ENCODE data around the gene TRIM52. TPM values are rescaled to one million over a fixed set of nuclear protein-coding genes. Genes with fewer than 3 reads are reported as not detected.

Gene TRIM52
- total RNA-seq, 2 donors from 2014 or later = 13.1 to 15.9 TPM

DNA sequence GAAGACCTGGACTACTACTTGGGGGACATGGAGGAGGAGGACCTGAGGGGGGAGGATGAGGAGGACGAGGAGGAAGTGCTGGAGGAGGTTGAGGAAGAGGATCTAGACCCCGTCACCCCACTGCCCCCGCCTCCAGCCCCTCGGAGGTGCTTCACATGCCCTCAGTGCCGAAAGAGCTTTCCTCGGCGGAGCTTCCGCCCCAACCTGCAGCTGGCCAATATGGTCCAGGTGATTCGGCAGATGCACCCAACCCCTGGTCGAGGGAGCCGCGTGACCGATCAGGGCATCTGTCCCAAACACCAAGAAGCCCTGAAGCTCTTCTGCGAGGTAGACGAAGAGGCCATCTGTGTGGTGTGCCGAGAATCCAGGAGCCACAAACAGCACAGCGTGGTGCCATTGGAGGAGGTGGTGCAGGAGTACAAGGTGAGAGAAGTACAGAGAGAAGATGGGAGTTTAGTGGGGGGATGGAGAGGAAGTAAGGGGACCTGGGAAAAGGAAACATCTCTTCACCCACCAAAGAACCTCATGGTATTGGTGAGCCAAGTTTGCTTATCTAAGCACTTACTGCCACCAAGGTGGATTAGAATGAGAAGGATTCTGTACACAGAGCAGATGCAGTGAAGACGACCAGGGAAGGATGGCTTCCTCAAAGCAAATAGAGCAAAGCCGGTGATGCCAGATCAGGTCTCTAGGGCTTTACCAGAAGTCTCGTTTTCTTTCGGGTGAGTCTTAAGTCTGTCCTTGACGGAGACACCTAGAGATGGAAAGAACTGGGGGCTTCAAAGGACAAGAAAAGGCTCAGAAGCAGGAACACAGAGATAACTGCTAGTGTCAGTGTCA is 36.3 kb downstream of the TRIM52 start:
- TF ChIP-seq, protein P1, sequence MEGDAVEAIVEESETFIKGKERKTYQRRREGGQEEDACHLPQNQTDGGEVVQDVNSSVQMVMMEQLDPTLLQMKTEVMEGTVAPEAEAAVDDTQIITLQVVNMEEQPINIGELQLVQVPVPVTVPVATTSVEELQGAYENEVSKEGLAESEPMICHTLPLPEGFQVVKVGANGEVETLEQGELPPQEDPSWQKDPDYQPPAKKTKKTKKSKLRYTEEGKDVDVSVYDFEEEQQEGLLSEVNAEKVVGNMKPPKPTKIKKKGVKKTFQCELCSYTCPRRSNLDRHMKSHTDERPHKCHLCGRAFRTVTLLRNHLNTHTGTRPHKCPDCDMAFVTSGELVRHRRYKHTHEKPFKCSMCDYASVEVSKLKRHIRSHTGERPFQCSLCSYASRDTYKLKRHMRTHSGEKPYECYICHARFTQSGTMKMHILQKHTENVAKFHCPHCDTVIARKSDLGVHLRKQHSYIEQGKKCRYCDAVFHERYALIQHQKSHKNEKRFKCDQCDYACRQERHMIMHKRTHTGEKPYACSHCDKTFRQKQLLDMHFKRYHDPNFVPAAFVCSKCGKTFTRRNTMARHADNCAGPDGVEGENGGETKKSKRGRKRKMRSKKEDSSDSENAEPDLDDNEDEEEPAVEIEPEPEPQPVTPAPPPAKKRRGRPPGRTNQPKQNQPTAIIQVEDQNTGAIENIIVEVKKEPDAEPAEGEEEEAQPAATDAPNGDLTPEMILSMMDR (IDR thresholded peaks at IDR 0.05) = no peak
- ATAC-seq (ENCODE audit: insufficient number of reproducible peaks, low FRiP score, low read depth) (no peak), DNase-seq (ENCODE audit: low spot score) (no peak)
- Histone ChIP-seq H3K27me3 (replicated peaks; ENCODE audit: insufficient read depth) (no peaks in the 10 kb centered on the region), H3K4me3 (peak overlapping the region; percentile 84), H3K36me3 (peaks cover 4% of the 10 kb centered on the region), H3K9me3 (no peaks in the 10 kb centered on the region), H3K27ac (peak overlapping the region in 1 of 2 donors; percentile 94), H3K4me1 (ENCODE audit: control insufficient read depth in 1 of 2, low read depth in 2 of 2) (peaks cover 3 to 16% of the 10 kb centered on the region in 2 donors)

DNA sequence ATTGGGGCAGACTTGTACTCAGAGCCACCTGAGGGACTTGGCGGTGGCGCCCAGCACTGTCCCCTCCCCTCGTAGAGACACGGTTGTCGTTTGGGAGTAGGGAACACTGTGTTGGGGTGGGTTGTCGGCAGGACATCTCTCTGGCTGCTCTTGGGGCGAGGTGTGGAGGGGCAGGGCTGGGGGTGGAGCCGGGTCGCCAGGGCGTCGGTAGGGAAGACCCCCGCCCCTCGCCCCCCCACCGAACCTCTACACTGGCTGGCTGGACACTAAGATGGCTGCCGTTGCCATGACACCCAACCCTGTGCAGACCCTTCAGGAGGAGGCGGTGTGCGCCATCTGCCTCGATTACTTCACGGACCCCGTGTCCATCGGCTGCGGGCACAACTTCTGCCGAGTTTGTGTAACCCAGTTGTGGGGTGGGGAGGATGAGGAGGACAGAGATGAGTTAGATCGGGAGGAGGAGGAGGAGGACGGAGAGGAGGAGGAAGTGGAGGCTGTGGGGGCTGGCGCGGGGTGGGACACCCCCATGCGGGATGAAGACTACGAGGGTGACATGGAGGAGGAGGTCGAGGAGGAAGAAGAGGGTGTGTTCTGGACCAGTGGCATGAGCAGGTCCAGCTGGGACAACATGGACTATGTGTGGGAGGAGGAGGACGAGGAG is 37.1 kb downstream of the TRIM52 start:
- no peaks in the 10 kb centered on the region for H3K36me3 ChIP-seq
- no peak for DNase-seq (ENCODE audit: low spot score)
- peak overlapping the region; percentile 84 for H3K4me3 ChIP-seq
- TF ChIP-seq, protein P1 (IDR thresholded peaks at IDR 0.05) = no peak
- no peaks in the 10 kb centered on the region for H3K9me3 ChIP-seq
- H3K27me3 ChIP-seq (replicated peaks; ENCODE audit: insufficient read depth) = no peaks in the 10 kb centered on the region
- ATAC-seq (ENCODE audit: insufficient number of reproducible peaks, low FRiP score, low read depth) = no peak
- H3K27ac ChIP-seq = peak overlapping the region; percentile 92 to 94
- peaks cover 3 to 16% of the 10 kb centered on the region in 2 donors for H3K4me1 ChIP-seq (ENCODE audit: control insufficient read depth in 1 of 2, low read depth in 2 of 2)

DNA sequence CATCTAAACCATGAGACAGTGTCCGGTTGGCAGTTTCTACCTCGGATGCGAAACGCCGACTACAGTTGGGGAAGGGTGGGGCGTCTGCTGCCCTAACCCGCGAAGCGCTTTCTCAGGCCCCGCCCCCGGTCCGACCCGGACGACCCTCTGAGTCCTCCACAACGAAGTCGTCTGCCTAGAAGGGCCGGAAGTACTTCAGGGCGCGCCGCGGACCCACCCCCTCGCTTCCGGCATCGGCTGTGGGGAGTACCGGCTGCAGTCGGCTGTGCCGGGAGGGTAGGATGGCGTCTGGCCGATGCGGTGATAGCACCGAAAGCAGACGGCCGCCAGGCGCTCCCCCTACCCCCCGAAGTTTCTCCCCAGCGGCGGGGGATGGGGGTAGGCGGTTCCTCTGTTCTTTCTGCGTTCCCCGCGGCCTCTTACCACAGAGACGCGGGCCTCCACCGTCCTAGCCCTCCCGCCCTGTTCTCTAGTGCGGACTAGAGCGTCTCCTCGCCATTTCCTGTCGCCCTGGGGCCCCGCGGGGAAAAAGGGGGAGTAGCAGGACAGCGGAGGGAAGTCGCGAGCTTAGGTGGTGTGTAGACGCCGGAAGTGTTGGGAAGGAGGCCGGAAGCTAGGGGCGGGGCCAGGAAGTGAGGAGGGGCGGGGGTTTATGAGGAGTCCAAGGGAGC is 37.8 kb downstream of the TRIM52 start, which contains the start of gene TRIM41:
TRIM41 (plus strand) TSS at position 224 of the 671 bp plus-strand sequence. CDS start 719 bp downstream, outside the sequence.
- Histone ChIP-seq H3K9me3 (no peaks in the 10 kb centered on the region), H3K27ac (peak within 1 kb of the TSS; percentile 92 to 94), H3K36me3 (no peaks in the 10 kb centered on the region), H3K4me3 (peak within 1 kb of the TSS; percentile 84), H3K4me1 (ENCODE audit: control insufficient read depth in 1 of 2, low read depth in 2 of 2) (peaks cover 7 to 16% of the 10 kb centered on the region in 2 donors), H3K27me3 (replicated peaks; ENCODE audit: insufficient read depth) (no peaks in the 10 kb centered on the region)
- DNase-seq (ENCODE audit: low spot score) (peak; percentile 95), ATAC-seq (ENCODE audit: insufficient number of reproducible peaks, low FRiP score, low read depth) (peak; percentile 90)
- TF ChIP-seq, protein P1 (IDR thresholded peaks at IDR 0.05) = peak; percentile 31

DNA sequence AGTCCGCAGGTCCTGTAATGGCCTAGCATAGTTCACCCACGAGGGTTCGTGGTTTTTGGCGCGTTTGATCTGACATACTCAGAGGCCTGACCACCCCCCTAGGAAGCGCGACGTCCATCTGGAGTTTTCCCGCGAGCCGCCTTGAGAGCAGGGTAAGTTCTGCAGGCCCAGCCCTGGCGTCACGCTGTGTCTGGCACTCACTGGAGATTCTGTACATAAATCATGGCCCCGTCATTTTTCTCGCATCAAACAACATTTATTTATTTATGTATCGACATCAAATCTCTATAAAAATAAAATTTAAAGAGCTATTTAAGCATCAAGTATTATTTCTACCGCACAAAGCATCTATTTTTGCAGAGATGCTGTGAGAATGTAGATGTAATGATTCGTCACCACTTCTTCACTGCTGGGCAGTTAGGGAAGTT is 38.3 kb downstream of the TRIM52 start:
- Histone ChIP-seq H3K36me3 (no peaks in the 10 kb centered on the region), H3K9me3 (no peaks in the 10 kb centered on the region), H3K4me1 (ENCODE audit: control insufficient read depth in 1 of 2, low read depth in 2 of 2) (peaks cover 7 to 16% of the 10 kb centered on the region in 2 donors), H3K27ac (peak overlapping the region; percentile 92 to 94), H3K4me3 (peak overlapping the region; percentile 84), H3K27me3 (replicated peaks; ENCODE audit: insufficient read depth) (no peaks in the 10 kb centered on the region)
- DNase-seq (ENCODE audit: low spot score) (no peak), ATAC-seq (ENCODE audit: insufficient number of reproducible peaks, low FRiP score, low read depth) (no peak)
- TF ChIP-seq, protein P1 (IDR thresholded peaks at IDR 0.05) = no peak
